ENCODE measurements around the gene EIF4A2.

EIF4A2 gene

GRCh38 chr3:186825294-186825821 lies 42.0 kb downstream of the EIF4A2 start:
- TF ChIP-seq EZH2 (IDR thresholded peaks at IDR 0.05; ENCODE audit: borderline replicate concordance, low read depth, low read length, severe bottlenecking) (no peak), CTCF (IDR thresholded peaks at IDR 0.05; ENCODE audit: borderline replicate concordance, extremely low read depth, low read length, poor library complexity, severe bottlenecking) (no peak)
- ATAC-seq (ENCODE audit: insufficient read depth, low read depth), result no peak
- no peak for DNase-seq
- peaks cover 34% of the 10 kb centered on the region for H3K27me3 ChIP-seq (ENCODE audit: insufficient read depth, low read length, poor library complexity)
- no peak overlapping the region for H3K27ac ChIP-seq (ENCODE audit: low read length)
- H2AFZ ChIP-seq (ENCODE audit: low read depth, low read length), result no peak overlapping the region
- H3K4me2 ChIP-seq (ENCODE audit: insufficient read depth, low read length), result no peak overlapping the region
- H4K20me1 ChIP-seq (ENCODE audit: insufficient read depth, low read length), result no peaks in the 10 kb centered on the region; the same call in 1 of the 2 replicates
- H3K9me3 ChIP-seq (ENCODE audit: insufficient read depth, low read length, severe bottlenecking), result no peaks in the 10 kb centered on the region
- peaks cover 16% of the 10 kb centered on the region for H3K4me1 ChIP-seq (ENCODE audit: insufficient read depth, low read length)
- H3K4me3 ChIP-seq (ENCODE audit: low read depth in 1 of 2, low read length in 2 of 2), result no peak overlapping the region
- H3K36me3 ChIP-seq (ENCODE audit: insufficient read depth, low read length), result no peaks in the 10 kb centered on the region
- H3K9ac ChIP-seq (ENCODE audit: low read depth, low read length), result no peak overlapping the region
- H3K79me2 ChIP-seq (ENCODE audit: insufficient read depth, low read length), result no peaks in the 10 kb centered on the region

- Histone ChIP-seq H3K9ac (ENCODE audit: low read depth, low read length) (no peak overlapping the region), H3K4me1 (ENCODE audit: insufficient read depth, low read length) (peaks cover 16% of the 10 kb centered on the region), H3K27ac (ENCODE audit: low read length) (no peak overlapping the region), H3K9me3 (ENCODE audit: insufficient read depth, low read length, severe bottlenecking) (no peaks in the 10 kb centered on the region), H2AFZ (ENCODE audit: low read depth, low read length) (no peak overlapping the region), H4K20me1 (ENCODE audit: insufficient read depth, low read length) (no peaks in the 10 kb centered on the region; the same call in 1 of the 2 replicates), H3K79me2 (ENCODE audit: insufficient read depth, low read length) (no peaks in the 10 kb centered on the region), H3K4me3 (ENCODE audit: low read depth in 1 of 2, low read length in 2 of 2) (no peak overlapping the region), H3K27me3 (ENCODE audit: insufficient read depth, low read length, poor library complexity) (peaks cover 34% of the 10 kb centered on the region), H3K36me3 (ENCODE audit: insufficient read depth, low read length) (no peaks in the 10 kb centered on the region), H3K4me2 (ENCODE audit: insufficient read depth, low read length) (peak overlapping the region; percentile 77; the same call in 1 of the 2 replicates)
- TF ChIP-seq EZH2 (IDR thresholded peaks at IDR 0.05; ENCODE audit: borderline replicate concordance, low read depth, low read length, severe bottlenecking) (no peak), CTCF (IDR thresholded peaks at IDR 0.05; ENCODE audit: borderline replicate concordance, extremely low read depth, low read length, poor library complexity, severe bottlenecking) (no peak)
- ATAC-seq (ENCODE audit: insufficient read depth, low read depth) (no peak), DNase-seq (no peak)
These were observed 42.6 kb downstream of the EIF4A2 start for GRCh38 chr3:186825872-186826409.

DNA sequence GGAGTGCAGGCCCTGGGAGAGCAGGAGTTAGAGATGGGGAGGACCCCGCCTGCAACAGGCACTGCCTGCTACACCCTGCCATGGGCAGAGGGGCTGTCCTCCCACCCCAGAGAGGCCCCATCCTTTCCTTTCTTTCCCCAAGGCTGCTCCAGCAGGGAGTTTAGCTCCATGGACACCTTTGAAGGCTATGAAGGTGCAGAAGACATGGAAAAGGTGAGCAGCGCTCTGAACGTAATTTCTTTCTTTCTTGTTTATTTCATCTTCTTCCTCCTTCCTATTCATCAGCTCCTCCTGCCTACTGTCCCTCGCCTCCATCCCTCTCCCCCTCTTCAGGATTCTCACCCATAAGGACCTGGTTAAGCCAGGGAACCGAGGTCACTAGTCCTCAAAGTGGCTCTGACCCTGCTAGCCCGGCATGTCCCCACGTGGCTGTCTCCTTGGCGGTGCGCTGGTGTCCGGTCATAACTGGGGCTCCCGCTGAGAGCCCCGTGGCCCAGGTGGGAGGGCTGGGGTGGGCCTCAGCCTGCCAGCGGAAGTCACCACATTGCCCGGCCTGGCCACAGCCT lies 43.1 kb downstream of the EIF4A2 start:
- TF ChIP-seq EZH2 (IDR thresholded peaks at IDR 0.05; ENCODE audit: borderline replicate concordance, low read depth, low read length, severe bottlenecking), result no peak
- no peak for TF ChIP-seq CTCF (IDR thresholded peaks at IDR 0.05; ENCODE audit: borderline replicate concordance, extremely low read depth, low read length, poor library complexity, severe bottlenecking)

More for the DNA sequence above, 43.1 kb downstream of the EIF4A2 start:
- peak overlapping the region; percentile 77 for H3K4me2 ChIP-seq (ENCODE audit: insufficient read depth, low read length)
- ATAC-seq (ENCODE audit: insufficient read depth, low read depth) (0 out of 3 replicates have a peak, but pooled peaks have one; percentile 4), DNase-seq (no peak)
- H3K36me3 ChIP-seq (ENCODE audit: insufficient read depth, low read length), result no peaks in the 10 kb centered on the region
- peaks cover 35% of the 10 kb centered on the region for H3K27me3 ChIP-seq (ENCODE audit: insufficient read depth, low read length, poor library complexity)
- peak overlapping the region in 1 of 2 experiments; percentile 57; a peak in 2 of 4 replicates for H3K4me3 ChIP-seq (ENCODE audit: low read depth in 1 of 2, low read length in 2 of 2)
- peaks cover 16% of the 10 kb centered on the region for H3K4me1 ChIP-seq (ENCODE audit: insufficient read depth, low read length)
- H4K20me1 ChIP-seq (ENCODE audit: insufficient read depth, low read length), result no peaks in the 10 kb centered on the region; the same call in 1 of the 2 replicates
- H3K27ac ChIP-seq (ENCODE audit: low read length), result no peak overlapping the region
- H3K9me3 ChIP-seq (ENCODE audit: insufficient read depth, low read length, severe bottlenecking), result no peaks in the 10 kb centered on the region
- peak overlapping the region; percentile 69; the same call in 1 of the 2 replicates for H3K9ac ChIP-seq (ENCODE audit: low read depth, low read length)
- H2AFZ ChIP-seq (ENCODE audit: low read depth, low read length), result no peak overlapping the region
- no peaks in the 10 kb centered on the region for H3K79me2 ChIP-seq (ENCODE audit: insufficient read depth, low read length)
